GM23248 (cell line): ENCODE measurements around the gene PDE6D.

ENCODE experiments used
- EZH2 ChIP-seq: fragments of 200-600 bp; sonication (generic); IDR thresholded peaks from 2 replicates; pipeline ENCODE4 v1.6.1; 2018; ENCODE audit warnings: antibody characterized with exemption, mild to moderate bottlenecking; ENCODE audit not compliant: insufficient read depth, poor library complexity, severe bottlenecking
- EZH2phosphoT487 ChIP-seq: fragments of 200-600 bp; sonication (generic); IDR thresholded peaks from 2 replicates; pipeline ENCODE4 v1.6.1; 2018; ENCODE audit warnings: antibody characterized with exemption, moderate library complexity, mild to moderate bottlenecking, low read depth; ENCODE audit not compliant: insufficient read depth

DNA sequence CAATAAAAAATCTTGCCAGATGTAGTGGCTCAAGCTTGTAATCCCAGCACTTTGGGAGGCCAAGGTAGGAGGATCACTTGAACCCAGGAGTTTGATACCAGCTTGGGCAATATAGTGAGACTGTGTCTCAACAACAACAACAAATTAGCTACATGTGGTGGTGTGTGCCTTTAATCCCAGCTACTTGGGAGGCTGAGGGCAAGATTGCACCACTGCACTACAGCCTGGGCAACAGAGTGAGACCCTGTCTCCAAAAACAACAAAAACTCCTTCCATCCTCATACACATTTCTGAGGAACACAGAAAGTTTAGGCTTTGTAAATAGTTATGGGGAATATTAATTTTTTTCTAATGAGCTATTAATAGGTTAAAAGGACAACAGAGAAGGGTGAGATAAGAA is 17.0 kb downstream of the PDE6D start:
- TF ChIP-seq EZH2phosphoT487 (no peak), EZH2 (no peak)
